HEK293 (cell line): ENCODE results near the gene SAT1.

ENCODE experiments used
- CTCF ChIP-seq: fragments of 450-650 bp; formaldehyde crosslinking; IDR thresholded peaks from 2 replicates; pipeline ENCODE4 v1.5.1; 2016; ENCODE audit warnings: missing biosample characterization, missing genetic modification characterization
- ZBTB21 ChIP-seq: fragments of 450-650 bp; formaldehyde crosslinking; IDR thresholded peaks from 2 replicates; pipeline ENCODE4 v1.5.1; 2017; ENCODE audit warnings: missing biosample characterization, missing genetic modification characterization
- ZNF664 ChIP-seq: fragments of 450-650 bp; formaldehyde crosslinking; IDR thresholded peaks from 2 replicates; pipeline ENCODE4 v1.5.1; 2016; ENCODE audit warnings: missing biosample characterization, missing genetic modification characterization

- no peak for TF ChIP-seq ZBTB21 (tag by site-specific recombination)
- TF ChIP-seq ZNF664 (tag by site-specific recombination), result no peak
- no peak for TF ChIP-seq CTCF (tag by site-specific recombination)
Observed at GRCh38 chrX:23822841-23823240, 39.9 kb downstream of the SAT1 start.
